HG02885 (cell line): ENCODE data around the gene KBTBD7.

Source experiments
- ATAC-seq: cut with Tn5 transposase; IDR thresholded peaks from one replicate; pipeline ENCODE4 v1.9.1; 2021; ENCODE audit warnings: mild to moderate bottlenecking; ENCODE audit not compliant: unreplicated experiment, poor library complexity

Gene KBTBD7

DNA sequence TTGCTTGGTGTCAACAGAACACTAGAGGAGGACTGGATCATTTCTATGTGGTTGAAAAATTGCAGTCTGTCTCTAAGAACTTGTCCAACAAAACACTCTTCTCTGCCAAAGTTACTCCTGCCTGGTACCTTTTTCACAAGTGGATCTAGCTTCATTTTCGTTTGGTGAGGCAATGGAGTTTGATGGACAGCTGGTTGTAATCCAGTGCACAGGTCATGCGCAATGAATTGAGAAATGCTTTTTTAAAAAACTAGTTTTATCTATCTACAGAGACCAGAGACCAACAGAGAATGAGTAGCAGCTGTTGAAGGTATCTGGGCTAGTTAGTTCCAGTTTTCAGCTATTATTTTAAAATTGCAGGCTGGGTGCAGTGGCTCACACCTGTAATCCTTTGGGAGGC is 49.8 kb downstream of the KBTBD7 start:
- ATAC-seq = no peak
